Measurements from ENCODE around the gene RGS12. TPM values are rescaled to one million over a fixed set of nuclear protein-coding genes. Genes with fewer than 3 reads are reported as not detected.
A peak's percentile ranks its signal among the peaks of the same experiment; 100 is the strongest.

RGS12 gene
- polyA plus RNA-seq, 2 of the 4 experiments (the other 2 are of a cell fraction): 7.4 to 8.9 TPM

- Histone ChIP-seq H3K4me2 (peak overlapping the region; percentile 70), H3K4me1 (peaks cover 13% of the 10 kb centered on the region; the same call in 2 of the 3 replicates), H3K9me3 (no peaks in the 10 kb centered on the region), H3K4me3 (peak overlapping the region; percentile 68), H3K27ac (peak overlapping the region; percentile 80 to 97)
- CTCF ChIA-PET: no interaction called here
- DNase-seq (ENCODE audit: low read depth in 1 of 2, low spot score in 1 of 2) (no peak), ATAC-seq (peak; percentile 16 to 19; a peak in 4 of 6 replicates), FAIRE-seq (no peak)
- no peak for TF ChIP-seq RAD21 (conservative IDR thresholded peaks at IDR 0.05 in 1 of 2, IDR thresholded peaks at IDR 0.05 in 1 of 2)
- 40% methylated on average over 8 of the region's 42 CpGs for WGBS (ENCODE audit: missing lambda C conversion rate)
- POLR2A ChIA-PET: no interaction called here
These were observed 875 bp downstream of the RGS12 start for GRCh38 chr4:3293401-3294391.

GRCh38 chr4:3294401-3295241 is 1.8 kb downstream of the RGS12 start:
- CTCF ChIA-PET: no interaction called here
- H3K4me2 ChIP-seq: peak overlapping the region; percentile 70; the same call in 2 of the 3 replicates

GRCh38 chr4:3295837-3296624 is 3.2 kb downstream of the RGS12 start:
- POLR2A ChIA-PET: no interaction called here
- ATAC-seq: no peak
- 99% methylated on average over 12 of the region's 12 CpGs for WGBS (ENCODE audit: missing lambda C conversion rate)
- Histone ChIP-seq H3K9me3 (no peaks in the 10 kb centered on the region), H3K27ac (no peak overlapping the region), H3K4me3 (no peak overlapping the region), H3K4me1 (peaks cover 13% of the 10 kb centered on the region; the same call in 2 of the 3 replicates), H3K4me2 (no peak overlapping the region)
- DNase-seq (ENCODE audit: low read depth in 1 of 2, low spot score in 1 of 2): no peak
- CTCF ChIA-PET: no interaction called here
- FAIRE-seq: no peak
- TF ChIP-seq E2F6 (IDR thresholded peaks at IDR 0.05; ENCODE audit: borderline replicate concordance, low read depth) (no peak), HOXB13 (CRISPR knock-in tag; IDR thresholded peaks at IDR 0.05; ENCODE audit: low read depth) (no peak), EP300 (IDR thresholded peaks at IDR 0.05) (no peak), ELK1 (IDR thresholded peaks at IDR 0.05; ENCODE audit: low read depth, low read length) (no peak), HOXA7 (CRISPR knock-in tag; IDR thresholded peaks at IDR 0.05) (no peak), BCL3 (IDR thresholded peaks at IDR 0.05) (no peak), ZSCAN20 (CRISPR knock-in tag; IDR thresholded peaks at IDR 0.05) (no peak), POLR2AphosphoS2 (conservative IDR thresholded peaks at IDR 0.05; ENCODE audit: low read length) (no peak), HEYL (CRISPR knock-in tag; IDR thresholded peaks at IDR 0.05) (no peak), RCOR1 (IDR thresholded peaks at IDR 0.05; ENCODE audit: low read depth, low read length) (no peak), RARB (CRISPR knock-in tag; IDR thresholded peaks at IDR 0.05) (no peak), PHF8 (IDR thresholded peaks at IDR 0.05; ENCODE audit: borderline replicate concordance, low read depth) (no peak), SREBF2 (IDR thresholded peaks at IDR 0.05) (no peak), POLR2A (IDR thresholded peaks at IDR 0.05; ENCODE audit: low read length) (no peak), ZC3H11A (IDR thresholded peaks at IDR 0.05) (no peak), FOSL2 (IDR thresholded peaks at IDR 0.05) (no peak), FOSL2 (CRISPR knock-in tag; IDR thresholded peaks at IDR 0.05) (no peak)

More at GRCh38 chr4:3294401-3295241, 1.8 kb downstream of the RGS12 start:
- peak overlapping the region in 1 of 2 experiments; percentile 97; a peak in 2 of 6 replicates for H3K27ac ChIP-seq
- no peak for TF ChIP-seq HOXA7 (CRISPR knock-in tag; IDR thresholded peaks at IDR 0.05)
- no peak for TF ChIP-seq RCOR1 (IDR thresholded peaks at IDR 0.05; ENCODE audit: low read depth, low read length)
- no peak for TF ChIP-seq POLR2AphosphoS2 (conservative IDR thresholded peaks at IDR 0.05; ENCODE audit: low read length)
- TF ChIP-seq HDAC2 (IDR thresholded peaks at IDR 0.05): no peak
- no peak for TF ChIP-seq CBX2 (IDR thresholded peaks at IDR 0.05; ENCODE audit: borderline replicate concordance, low read depth)
- no peak for TF ChIP-seq NFE2L2 (conservative IDR thresholded peaks at IDR 0.05; ENCODE audit: low read length)
- TF ChIP-seq MAZ (IDR thresholded peaks at IDR 0.05; ENCODE audit: borderline replicate concordance, low read depth, low read length): no peak
- TF ChIP-seq EHF (CRISPR knock-in tag; IDR thresholded peaks at IDR 0.05): no peak
- TF ChIP-seq MAX (IDR thresholded peaks at IDR 0.05): no peak
- TF ChIP-seq RFX5 (IDR thresholded peaks at IDR 0.05): no peak
- no peak for TF ChIP-seq E2F6 (IDR thresholded peaks at IDR 0.05; ENCODE audit: borderline replicate concordance, low read depth)
- no peak for TF ChIP-seq HEYL (CRISPR knock-in tag; IDR thresholded peaks at IDR 0.05)
- DNase-seq (ENCODE audit: low read depth in 1 of 2, low spot score in 1 of 2) (no peak), FAIRE-seq (no peak), ATAC-seq (no peak)
- no peaks in the 10 kb centered on the region for H3K9me3 ChIP-seq
- peaks cover 13% of the 10 kb centered on the region; the same call in 2 of the 3 replicates for H3K4me1 ChIP-seq
- POLR2A ChIA-PET: interaction anchor here (0.6 kb wide), 1 partner anchor 89 kb away, joined by 3 read pairs; no protein-coding TSS in a partner anchor
- H3K4me3 ChIP-seq: no peak overlapping the region; the same call in 2 of the 3 replicates
- 94% methylated on average over 18 of the region's 19 CpGs for WGBS (ENCODE audit: missing lambda C conversion rate)

All from A549 (cell line).